ENCODE measurements around the gene TRIM47.

The TRIM47 gene, protein sequence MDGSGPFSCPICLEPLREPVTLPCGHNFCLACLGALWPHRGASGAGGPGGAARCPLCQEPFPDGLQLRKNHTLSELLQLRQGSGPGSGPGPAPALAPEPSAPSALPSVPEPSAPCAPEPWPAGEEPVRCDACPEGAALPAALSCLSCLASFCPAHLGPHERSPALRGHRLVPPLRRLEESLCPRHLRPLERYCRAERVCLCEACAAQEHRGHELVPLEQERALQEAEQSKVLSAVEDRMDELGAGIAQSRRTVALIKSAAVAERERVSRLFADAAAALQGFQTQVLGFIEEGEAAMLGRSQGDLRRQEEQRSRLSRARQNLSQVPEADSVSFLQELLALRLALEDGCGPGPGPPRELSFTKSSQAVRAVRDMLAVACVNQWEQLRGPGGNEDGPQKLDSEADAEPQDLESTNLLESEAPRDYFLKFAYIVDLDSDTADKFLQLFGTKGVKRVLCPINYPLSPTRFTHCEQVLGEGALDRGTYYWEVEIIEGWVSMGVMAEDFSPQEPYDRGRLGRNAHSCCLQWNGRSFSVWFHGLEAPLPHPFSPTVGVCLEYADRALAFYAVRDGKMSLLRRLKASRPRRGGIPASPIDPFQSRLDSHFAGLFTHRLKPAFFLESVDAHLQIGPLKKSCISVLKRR

GRCh38 chr17:75878174-75878998 lies at the start of gene TRIM47:
Gene TRIM47 (minus strand): TSS chr17:75878581. CDS start chr17:75878548, 33 bp downstream.
- no peak for DNase-seq

- DNase-seq, result peak; percentile 8
These were observed 49.0 kb upstream of the TRIM47 start for GRCh38 chr17:75927286-75927922.

DNA sequence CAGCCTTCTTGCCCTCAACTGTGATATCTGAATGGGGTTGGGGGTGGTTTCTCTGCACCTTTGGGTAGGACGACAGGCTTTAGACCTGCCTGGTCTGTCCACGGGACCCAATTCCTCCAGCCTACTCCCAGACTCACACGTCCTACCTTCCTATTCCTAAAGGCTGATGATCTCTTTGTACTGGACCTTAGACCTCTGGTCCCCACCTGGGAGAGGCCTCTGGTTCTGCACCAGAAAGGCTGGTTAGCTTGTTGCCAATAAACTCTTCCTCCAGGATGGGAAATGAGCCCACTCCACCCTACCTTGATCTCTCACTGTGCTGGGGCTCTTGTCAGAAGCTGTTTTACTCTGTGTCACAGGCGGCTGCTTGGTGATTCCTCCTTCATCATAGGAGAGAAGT lies 48.1 kb upstream of the TRIM47 start:
- no peak for DNase-seq

GRCh38 chr17:75925912-75926311 lies 47.5 kb upstream of the TRIM47 start:
- no peak for DNase-seq

DNA sequence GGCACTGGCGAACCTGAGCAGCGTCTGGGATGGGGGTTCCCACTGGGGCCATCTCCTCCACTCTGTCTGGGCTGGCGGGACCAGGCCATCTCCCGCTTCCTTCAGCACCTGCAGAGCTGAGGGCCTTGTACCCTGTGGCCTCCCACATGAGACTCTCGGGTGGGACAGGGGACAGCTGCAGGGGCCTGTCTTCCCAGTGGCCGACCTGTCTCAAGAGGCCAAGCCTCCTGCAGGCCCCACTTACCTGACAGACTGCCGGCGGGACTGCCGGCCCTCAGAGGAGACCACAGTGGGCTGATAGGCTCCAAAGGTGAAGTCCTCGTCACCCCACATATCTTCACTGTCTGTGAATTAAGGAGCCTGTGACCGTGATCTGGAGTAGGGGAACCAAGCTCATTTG lies 46.7 kb upstream of the TRIM47 start:
- DNase-seq, result no peak

DNA sequence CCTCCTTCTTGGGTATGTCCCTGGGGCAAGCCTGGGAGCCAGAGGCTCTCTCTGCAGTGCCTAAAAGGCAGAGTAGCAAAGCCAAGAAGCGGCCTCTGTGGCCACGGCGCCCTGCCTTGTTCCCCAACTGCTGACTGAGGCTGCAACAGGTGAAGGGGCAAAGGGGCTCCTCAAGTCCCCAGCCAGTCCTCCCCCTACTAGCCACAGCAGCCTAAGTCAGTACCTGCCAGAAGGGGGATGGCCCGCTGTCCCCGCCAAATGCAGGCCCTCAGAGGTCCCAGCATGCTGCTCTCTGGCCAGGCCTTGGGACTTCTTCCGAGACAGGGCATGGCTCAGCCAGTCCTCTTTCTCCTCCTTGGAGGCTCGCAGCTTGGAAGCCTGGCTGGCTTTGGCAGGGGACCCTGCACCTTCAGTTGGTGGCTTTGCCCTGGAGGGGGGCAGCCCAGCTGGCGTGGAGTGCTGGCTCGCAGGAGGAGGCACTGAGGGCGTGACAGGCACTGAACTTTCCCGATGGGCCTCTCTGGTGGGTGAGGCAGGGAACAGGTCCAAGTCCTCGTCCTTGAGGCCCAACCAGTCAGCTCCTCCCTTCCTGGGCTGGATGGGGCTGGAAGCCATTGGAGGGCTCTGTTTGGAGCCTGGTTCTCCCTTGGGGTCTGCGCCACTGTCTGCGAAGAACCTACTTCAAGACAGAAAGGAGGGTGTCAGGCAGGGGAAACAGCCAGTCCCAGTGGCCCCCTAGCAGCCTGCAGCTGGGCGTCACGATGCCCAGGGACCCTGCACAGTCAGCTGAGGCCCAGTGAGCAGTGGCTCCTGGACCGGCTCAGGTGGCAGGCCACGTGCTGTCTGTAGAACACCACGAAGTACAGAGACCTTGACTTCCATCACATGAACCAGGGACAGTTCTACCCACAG lies 44.8 kb upstream of the TRIM47 start:
- DNase-seq, result no peak

- DNase-seq, result no peak
These were observed 44.0 kb upstream of the TRIM47 start for GRCh38 chr17:75922173-75922961.

DNA sequence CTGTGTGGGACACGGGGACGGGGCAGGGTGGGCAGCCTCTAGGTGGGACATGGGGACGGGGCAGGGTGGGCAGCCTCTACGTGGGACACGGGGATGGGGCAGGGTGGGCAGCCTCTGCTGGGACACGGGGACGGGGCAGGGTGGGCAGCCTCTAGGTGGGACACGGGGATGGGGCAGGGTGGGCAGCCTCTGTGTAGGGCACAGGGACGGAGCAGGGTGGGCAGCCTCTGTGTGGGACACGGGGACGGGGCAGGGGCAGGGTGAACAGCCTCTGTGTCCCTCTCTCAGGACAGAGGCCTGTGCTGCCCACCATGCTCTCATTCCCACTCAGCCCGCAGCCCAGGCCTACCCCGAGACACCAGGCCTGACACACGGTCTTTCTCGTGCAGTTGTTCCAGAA lies 43.2 kb upstream of the TRIM47 start:
- no peak for DNase-seq

GRCh38 chr17:75920045-75920560 lies 41.7 kb upstream of the TRIM47 start:
- no peak for DNase-seq

DNA sequence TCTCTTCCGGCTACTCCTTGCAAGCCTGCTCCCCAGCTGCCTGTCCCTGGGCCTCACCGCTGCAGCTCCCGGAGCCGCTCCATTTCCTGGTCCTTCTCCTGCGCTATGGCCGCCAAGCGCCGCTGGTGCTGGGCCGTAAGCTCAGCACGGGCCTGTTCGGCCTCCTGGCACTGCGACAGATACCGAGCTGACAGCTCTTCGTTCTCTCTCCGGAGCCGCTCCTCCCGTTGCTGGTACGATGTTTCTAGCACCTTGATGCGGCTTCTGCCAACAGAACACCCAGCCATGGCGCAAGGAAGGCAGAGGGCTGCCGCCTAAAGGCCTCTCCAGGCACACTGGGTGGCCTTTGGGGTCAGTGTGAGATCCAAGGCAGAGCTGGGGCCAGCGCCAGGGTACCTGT lies 41.2 kb upstream of the TRIM47 start:
- DNase-seq, result no peak

DNA sequence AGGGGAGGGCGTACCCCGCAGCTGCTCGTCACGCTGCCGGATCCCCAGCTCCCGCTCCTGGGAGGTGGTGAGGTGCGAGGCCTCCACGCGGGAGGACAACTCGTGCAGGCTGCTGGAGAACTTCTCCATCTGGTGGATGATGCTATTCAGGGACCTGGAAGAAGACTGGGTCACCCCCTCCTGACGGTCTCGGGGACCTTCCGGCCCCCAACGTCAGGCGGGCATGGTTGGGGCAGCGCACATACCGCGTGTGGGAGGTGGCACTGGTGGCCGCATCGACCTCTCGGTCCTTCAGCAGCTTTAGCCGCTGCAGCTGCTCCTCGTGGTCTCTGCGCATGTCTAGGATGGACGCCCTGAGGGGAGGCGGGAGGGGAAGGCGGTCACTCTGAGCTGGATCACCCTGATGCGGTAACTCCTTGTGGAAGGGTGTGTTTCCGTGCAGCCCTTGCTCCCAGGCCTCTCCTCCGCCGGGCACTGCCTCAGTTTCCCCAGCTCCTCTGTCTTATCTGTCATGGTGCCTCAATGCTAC lies 39.6 kb upstream of the TRIM47 start:
- DNase-seq, result no peak

GRCh38 chr17:75917141-75917916 lies 38.9 kb upstream of the TRIM47 start:
- no peak for DNase-seq

- no peak for DNase-seq
These were observed 36.9 kb upstream of the TRIM47 start for GRCh38 chr17:75915268-75915667.

GRCh38 chr17:75914643-75915267 lies 36.4 kb upstream of the TRIM47 start:
- no peak for DNase-seq

DNA sequence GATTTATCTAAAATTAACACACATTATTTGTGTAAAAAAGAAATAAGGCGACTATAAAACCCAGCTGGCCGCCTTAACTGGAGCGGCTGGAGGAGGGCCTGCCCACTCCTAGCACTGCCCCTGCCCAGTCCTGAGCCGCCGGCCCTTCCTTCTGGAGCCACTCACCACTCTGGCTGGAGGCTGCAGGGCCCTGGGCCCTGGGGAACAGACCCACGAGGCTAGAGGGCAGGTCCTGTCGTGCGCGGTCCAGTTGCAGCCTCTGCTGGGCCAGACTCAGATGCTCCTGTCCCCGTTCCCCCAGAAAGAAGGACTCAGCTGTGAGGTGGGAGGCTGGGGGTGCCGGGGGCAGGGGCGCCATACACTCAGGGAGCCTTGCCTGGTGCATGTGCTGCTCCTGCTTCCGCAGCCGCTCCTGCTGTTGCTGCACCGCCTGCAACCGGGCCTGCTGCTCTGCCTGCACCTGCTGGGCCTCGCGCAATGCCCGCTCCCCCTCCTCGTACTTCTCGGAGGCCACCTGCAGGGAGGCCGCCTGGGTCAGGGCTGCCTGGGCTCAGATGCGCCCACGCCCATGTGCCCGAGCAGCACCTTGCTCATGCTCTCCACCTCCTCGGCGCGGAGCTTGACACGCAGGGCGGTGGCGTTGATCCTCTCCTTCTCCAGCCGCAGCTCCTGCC lies 35.3 kb upstream of the TRIM47 start:
- no peak for DNase-seq

DNA sequence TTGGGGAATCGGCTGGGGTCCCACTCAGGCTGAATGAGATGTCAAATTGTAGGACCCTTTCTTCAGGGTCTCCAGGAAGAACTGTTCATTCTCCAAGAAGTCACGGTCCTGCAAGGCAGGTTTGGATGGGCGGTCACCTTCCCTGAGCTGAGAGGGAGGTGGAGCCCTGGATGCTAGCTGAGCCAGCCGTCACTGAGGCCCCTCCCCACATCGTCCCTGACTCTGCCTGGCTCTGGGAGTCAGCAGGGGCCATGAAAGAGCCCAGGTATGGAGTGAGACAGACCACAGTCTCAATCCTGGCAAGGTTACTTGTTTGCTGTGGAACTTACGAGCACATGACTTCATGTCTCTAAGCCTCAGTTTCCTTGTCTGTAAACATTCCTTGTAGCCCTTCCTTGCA lies 32.3 kb upstream of the TRIM47 start:
- DNase-seq, result no peak

- DNase-seq, result no peak
These were observed 31.5 kb upstream of the TRIM47 start for GRCh38 chr17:75909812-75910274.

DNA sequence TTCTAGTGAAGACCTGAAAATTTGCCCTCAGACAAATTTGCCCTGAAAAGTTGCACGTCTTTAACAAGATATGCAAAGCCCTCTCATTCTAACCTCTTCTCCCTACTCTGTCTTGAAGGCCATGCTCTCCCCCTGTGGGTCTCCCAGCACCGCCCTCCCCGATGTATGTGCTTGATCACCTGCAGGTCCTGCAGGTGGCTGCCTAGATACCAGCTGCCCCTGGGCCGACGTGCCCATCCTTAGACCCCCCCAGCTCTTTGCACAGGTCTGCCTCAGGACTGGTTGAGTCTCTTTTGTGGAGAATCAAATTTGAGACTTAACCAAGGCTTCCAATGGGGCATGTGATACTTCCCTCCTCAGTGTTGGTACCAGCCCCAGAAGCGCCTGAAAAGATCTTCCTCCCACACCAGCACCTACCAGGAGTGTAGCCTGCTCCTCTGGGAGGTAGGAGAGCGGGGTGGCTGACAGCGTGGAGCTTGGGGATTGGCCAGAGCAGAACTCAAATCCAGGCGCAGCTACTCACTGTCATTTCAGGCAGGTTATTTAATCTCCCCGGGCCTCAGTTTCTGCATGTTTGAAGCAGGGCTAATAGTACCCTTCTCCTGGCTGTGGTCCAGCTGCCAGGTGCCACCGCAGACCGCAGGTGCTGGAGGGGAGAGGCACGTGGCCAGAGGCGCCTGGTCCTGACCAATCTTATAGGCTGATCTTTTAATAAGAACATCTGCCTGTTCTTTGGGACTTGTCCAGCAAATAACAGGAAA lies 30.9 kb upstream of the TRIM47 start:
- no peak for DNase-seq

Data from CD4-positive, alpha-beta T cell treated with Interleukin-10 for 1 hour (primary cell).